T-helper 17 cell (primary cell): Measurements from ENCODE around the gene POLH. TPM values are rescaled to one million over a fixed set of nuclear protein-coding genes. Genes with fewer than 3 reads are reported as not detected.
"Not testable (repeated sequence)": the region's sequence is repeated elsewhere in the genome, so short reads cannot be mapped to it uniquely, and the experiment has no call there.

Experiments
- ATAC-seq: fragments of 150-1000 bp; cut with Tn5 transposase; 2 replicates; pipeline ENCODE4 v1.10.0; 2021; ENCODE audit warnings: mild to moderate bottlenecking, moderate library complexity
- DNase-seq, 3 donors: peaks; one replicate each; pipeline versions ENCODE4 v3.0.0 to v3.0.0-alpha.2; 2020 to 2021
- H3K9me3 ChIP-seq: one replicate; pipeline ENCODE4 v1.7.0; 2013; ENCODE audit warnings: low read length, mild to moderate bottlenecking; ENCODE audit not compliant: control insufficient read depth, poor library complexity, severe bottlenecking
- H3K27ac Mint-ChIP-seq: one replicate; pipeline ENCODE4 v1.8.0; 2022; ENCODE audit warnings: mild to moderate bottlenecking, moderate library complexity, mixed read lengths
- H3K27me3 Mint-ChIP-seq: one replicate; pipeline ENCODE4 v1.8.0; 2022; ENCODE audit warnings: mixed read lengths
- H3K36me3 Mint-ChIP-seq: one replicate; pipeline ENCODE4 v1.8.0; 2022; ENCODE audit warnings: low read depth, mixed read lengths
- H3K4me1 Mint-ChIP-seq: one replicate; pipeline ENCODE4 v1.8.0; 2022; ENCODE audit warnings: mild to moderate bottlenecking, mixed read lengths
- H3K4me3 Mint-ChIP-seq: one replicate; pipeline ENCODE4 v1.8.0; 2022; ENCODE audit warnings: mild to moderate bottlenecking, moderate library complexity, mixed read lengths
- total RNA-seq, 4 donors: library from RNA in 2 of 4; stranded (reverse) in 2 of 4; gene quantifications; one replicate each; pipeline ENCODE4 v1.2.3 and lab custom pipeline; 2022 to 2026

The POLH gene
- total RNA-seq, 2 donors from 2014 or later = 13.0 to 13.3 TPM

- Mint-ChIP-seq H3K4me1 (peaks cover 32% of the 10 kb centered on the region), H3K36me3 (peaks cover 2% of the 10 kb centered on the region), H3K4me3 (peak overlapping the region; percentile 64), H3K27ac (peak overlapping the region; percentile 91), H3K27me3 (no peaks in the 10 kb centered on the region)
- H3K9me3 ChIP-seq = no peaks in the 10 kb centered on the region
- ATAC-seq (no peak), DNase-seq (no peak)
Observed at GRCh38 chr6:43578748-43579147, 2.8 kb downstream of the POLH start.

GRCh38 chr6:43579171-43579570 is 3.2 kb downstream of the POLH start:
- no peak for ATAC-seq
- H3K9me3 ChIP-seq = no peaks in the 10 kb centered on the region
- no peak overlapping the region for H3K4me3 Mint-ChIP-seq
- H3K27me3 Mint-ChIP-seq = no peaks in the 10 kb centered on the region
- peaks cover 36% of the 10 kb centered on the region for H3K4me1 Mint-ChIP-seq
- peak overlapping the region; percentile 91 for H3K27ac Mint-ChIP-seq
- peaks cover 2% of the 10 kb centered on the region for H3K36me3 Mint-ChIP-seq
- DNase-seq = no peak

GRCh38 chr6:43582911-43583310 is 6.9 kb downstream of the POLH start:
- H3K4me1 Mint-ChIP-seq = peaks cover 37% of the 10 kb centered on the region

GRCh38 chr6:43584892-43585570 is 9.0 kb downstream of the POLH start:
- no peak for DNase-seq
- H3K27me3 Mint-ChIP-seq = no peaks in the 10 kb centered on the region
- peaks cover 27% of the 10 kb centered on the region for H3K4me1 Mint-ChIP-seq
- peaks cover 5% of the 10 kb centered on the region for H3K36me3 Mint-ChIP-seq
- H3K4me3 Mint-ChIP-seq = peak overlapping the region; percentile 76
- peak overlapping the region; percentile 91 for H3K27ac Mint-ChIP-seq
- H3K9me3 ChIP-seq = no peaks in the 10 kb centered on the region
- ATAC-seq = peak; percentile 82

More at GRCh38 chr6:43582911-43583310, 6.9 kb downstream of the POLH start:
- DNase-seq = no peak
- no peak overlapping the region for H3K4me3 Mint-ChIP-seq
- H3K36me3 Mint-ChIP-seq = peaks cover 2% of the 10 kb centered on the region
- peak overlapping the region; percentile 91 for H3K27ac Mint-ChIP-seq
- no peaks in the 10 kb centered on the region for H3K27me3 Mint-ChIP-seq
- H3K9me3 ChIP-seq = no peaks in the 10 kb centered on the region
- ATAC-seq = no peak

- Mint-ChIP-seq H3K36me3 (peaks cover 5% of the 10 kb centered on the region), H3K4me3 (no peak overlapping the region), H3K27me3 (no peaks in the 10 kb centered on the region), H3K4me1 (peaks cover 25% of the 10 kb centered on the region), H3K27ac (peak overlapping the region; percentile 77)
- no peaks in the 10 kb centered on the region for H3K9me3 ChIP-seq
- ATAC-seq = no peak
- DNase-seq = no peak
Observed at GRCh38 chr6:43588194-43588593, 12.2 kb downstream of the POLH start.

- peaks cover 15% of the 10 kb centered on the region for H3K4me1 Mint-ChIP-seq
Observed at GRCh38 chr6:43589564-43589963, 13.6 kb downstream of the POLH start.

GRCh38 chr6:43593938-43594337 is 18.0 kb downstream of the POLH start:
- H3K9me3 ChIP-seq = no peaks in the 10 kb centered on the region
- H3K4me3 Mint-ChIP-seq = no peak overlapping the region
- ATAC-seq = no peak
- H3K27ac Mint-ChIP-seq = no peak overlapping the region
- H3K27me3 Mint-ChIP-seq = no peaks in the 10 kb centered on the region
- H3K36me3 Mint-ChIP-seq = no peaks in the 10 kb centered on the region
- H3K4me1 Mint-ChIP-seq = peaks cover 5% of the 10 kb centered on the region
- DNase-seq = no peak

More at GRCh38 chr6:43589564-43589963, 13.6 kb downstream of the POLH start:
- not testable (repeated sequence) for H3K4me3 Mint-ChIP-seq, DNase-seq, ATAC-seq, H3K9me3 ChIP-seq, H3K36me3 Mint-ChIP-seq, H3K27me3 Mint-ChIP-seq
- peak overlapping the region; percentile 77 for H3K27ac Mint-ChIP-seq

GRCh38 chr6:43600595-43600994 is 24.6 kb downstream of the POLH start:
- no peak for DNase-seq
- no peaks in the 10 kb centered on the region for H3K9me3 ChIP-seq
- ATAC-seq = no peak
- no peak overlapping the region for H3K4me3 Mint-ChIP-seq
- peak overlapping the region; percentile 29 for H3K27ac Mint-ChIP-seq
- peaks cover 8% of the 10 kb centered on the region for H3K4me1 Mint-ChIP-seq
- no peaks in the 10 kb centered on the region for H3K27me3 Mint-ChIP-seq
- peaks cover 2% of the 10 kb centered on the region for H3K36me3 Mint-ChIP-seq

GRCh38 chr6:43604174-43604573 is 28.2 kb downstream of the POLH start:
- no peak for ATAC-seq
- no peak overlapping the region for H3K4me3 Mint-ChIP-seq
- no peak overlapping the region for H3K27ac Mint-ChIP-seq
- no peak for DNase-seq
- H3K36me3 Mint-ChIP-seq = peaks cover 9% of the 10 kb centered on the region
- H3K27me3 Mint-ChIP-seq = no peaks in the 10 kb centered on the region
- H3K9me3 ChIP-seq = no peaks in the 10 kb centered on the region
- H3K4me1 Mint-ChIP-seq = peaks cover 11% of the 10 kb centered on the region

GRCh38 chr6:43606019-43606418 is 30.0 kb downstream of the POLH start:
- H3K4me3 Mint-ChIP-seq = no peak overlapping the region
- H3K9me3 ChIP-seq = no peaks in the 10 kb centered on the region
- ATAC-seq (no peak), DNase-seq (no peak)
- no peak overlapping the region for H3K27ac Mint-ChIP-seq
- H3K4me1 Mint-ChIP-seq = peaks cover 12% of the 10 kb centered on the region
- H3K36me3 Mint-ChIP-seq = peaks cover 7% of the 10 kb centered on the region
- no peaks in the 10 kb centered on the region for H3K27me3 Mint-ChIP-seq

- DNase-seq (peak; percentile 24 to 40 (median 24)), ATAC-seq (peak; percentile 55)
- no peak overlapping the region for H3K4me3 Mint-ChIP-seq
- H3K27ac Mint-ChIP-seq = no peak overlapping the region
- H3K4me1 Mint-ChIP-seq = peaks cover 12% of the 10 kb centered on the region
- peaks cover 7% of the 10 kb centered on the region for H3K36me3 Mint-ChIP-seq
- no peaks in the 10 kb centered on the region for H3K9me3 ChIP-seq
- no peaks in the 10 kb centered on the region for H3K27me3 Mint-ChIP-seq
Observed at GRCh38 chr6:43608310-43608763, 32.4 kb downstream of the POLH start.

GRCh38 chr6:43608807-43609206 is 32.8 kb downstream of the POLH start:
- peaks cover 12% of the 10 kb centered on the region for H3K4me1 Mint-ChIP-seq
- no peaks in the 10 kb centered on the region for H3K27me3 Mint-ChIP-seq
- H3K4me3 Mint-ChIP-seq = no peak overlapping the region
- H3K27ac Mint-ChIP-seq = no peak overlapping the region
- no peak for ATAC-seq
- no peaks in the 10 kb centered on the region for H3K9me3 ChIP-seq
- peaks cover 11% of the 10 kb centered on the region for H3K36me3 Mint-ChIP-seq
- no peak for DNase-seq

GRCh38 chr6:43609402-43609801 is 33.4 kb downstream of the POLH start:
- ATAC-seq (no peak), DNase-seq (no peak)
- no peaks in the 10 kb centered on the region for H3K9me3 ChIP-seq
- Mint-ChIP-seq H3K36me3 (peaks cover 12% of the 10 kb centered on the region), H3K27me3 (no peaks in the 10 kb centered on the region), H3K27ac (no peak overlapping the region), H3K4me3 (no peak overlapping the region), H3K4me1 (peaks cover 12% of the 10 kb centered on the region)

GRCh38 chr6:43610431-43610830 is 34.4 kb downstream of the POLH start:
- DNase-seq = no peak
- H3K9me3 ChIP-seq = no peaks in the 10 kb centered on the region
- Mint-ChIP-seq H3K4me3 (no peak overlapping the region), H3K4me1 (peaks cover 12% of the 10 kb centered on the region), H3K36me3 (peaks cover 12% of the 10 kb centered on the region), H3K27ac (peak overlapping the region; percentile 56), H3K27me3 (no peaks in the 10 kb centered on the region)
- no peak for ATAC-seq
